GM13977 (cell line): ENCODE measurements around the gene PLXNA2.

Experiments
- DNase-seq: peaks from one replicate; pipeline ENCODE4 v3.0.0; 2012; ENCODE audit warnings: low spot score
- in situ Hi-C: fragments of 300-500 bp; cut with MboI; formaldehyde crosslinking; loops from one replicate; pipeline ENCODE4 v1.12.0; 2022; ENCODE audit warnings: low sequenced_read_pairs, low pct_unique_long_range_greater_than_20kb, mixed read lengths, inconsistent platforms; ENCODE audit not compliant: unreplicated experiment
- TF ChIP-seq, protein P1 (sequence below): IDR thresholded peaks from 2 replicates; pipeline ENCODE4 v1.5.1; 2012; ENCODE audit warnings: mild to moderate bottlenecking, control low read depth; ENCODE audit not compliant: insufficient read depth; ENCODE audit errors: extremely low read depth, missing control alignments

The PLXNA2 gene

DNA sequence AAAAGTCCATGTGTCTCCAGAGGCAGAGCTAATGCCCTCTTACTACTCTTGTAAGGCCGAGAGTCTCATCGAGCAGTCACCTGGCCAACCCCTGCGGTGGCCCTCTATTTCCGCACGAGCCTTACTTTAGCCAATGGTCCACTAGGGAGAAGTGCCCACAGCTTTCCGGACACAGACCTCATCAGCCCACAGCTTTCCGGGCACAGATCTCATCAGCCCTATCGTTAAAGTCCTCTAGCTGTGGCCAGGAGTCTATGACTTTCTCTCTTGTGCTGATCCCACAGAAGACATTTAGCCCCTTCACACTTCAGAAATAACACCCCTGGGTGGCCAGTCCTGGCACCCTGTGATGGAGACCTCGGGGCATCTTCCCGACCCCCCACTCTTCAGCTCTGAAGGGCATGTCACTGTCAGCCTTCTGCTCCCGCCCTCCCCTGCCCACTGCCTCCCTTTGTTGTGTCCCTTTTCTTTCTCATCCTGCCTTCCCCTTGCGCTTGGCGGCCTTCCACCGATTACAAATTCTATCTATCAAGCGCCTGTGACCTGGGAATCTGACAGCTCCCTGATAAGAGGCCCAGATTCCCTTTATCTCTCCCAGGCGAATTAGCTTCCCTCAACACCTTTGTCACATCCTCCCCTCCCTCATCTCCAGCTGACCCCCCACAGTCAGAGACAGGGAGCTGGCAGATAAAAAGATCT lies 161.0 kb downstream of the PLXNA2 start:
- in situ Hi-C loops, result no loop called here
- no peak for DNase-seq
- TF ChIP-seq, protein P1, sequence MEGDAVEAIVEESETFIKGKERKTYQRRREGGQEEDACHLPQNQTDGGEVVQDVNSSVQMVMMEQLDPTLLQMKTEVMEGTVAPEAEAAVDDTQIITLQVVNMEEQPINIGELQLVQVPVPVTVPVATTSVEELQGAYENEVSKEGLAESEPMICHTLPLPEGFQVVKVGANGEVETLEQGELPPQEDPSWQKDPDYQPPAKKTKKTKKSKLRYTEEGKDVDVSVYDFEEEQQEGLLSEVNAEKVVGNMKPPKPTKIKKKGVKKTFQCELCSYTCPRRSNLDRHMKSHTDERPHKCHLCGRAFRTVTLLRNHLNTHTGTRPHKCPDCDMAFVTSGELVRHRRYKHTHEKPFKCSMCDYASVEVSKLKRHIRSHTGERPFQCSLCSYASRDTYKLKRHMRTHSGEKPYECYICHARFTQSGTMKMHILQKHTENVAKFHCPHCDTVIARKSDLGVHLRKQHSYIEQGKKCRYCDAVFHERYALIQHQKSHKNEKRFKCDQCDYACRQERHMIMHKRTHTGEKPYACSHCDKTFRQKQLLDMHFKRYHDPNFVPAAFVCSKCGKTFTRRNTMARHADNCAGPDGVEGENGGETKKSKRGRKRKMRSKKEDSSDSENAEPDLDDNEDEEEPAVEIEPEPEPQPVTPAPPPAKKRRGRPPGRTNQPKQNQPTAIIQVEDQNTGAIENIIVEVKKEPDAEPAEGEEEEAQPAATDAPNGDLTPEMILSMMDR, result no peak

DNA sequence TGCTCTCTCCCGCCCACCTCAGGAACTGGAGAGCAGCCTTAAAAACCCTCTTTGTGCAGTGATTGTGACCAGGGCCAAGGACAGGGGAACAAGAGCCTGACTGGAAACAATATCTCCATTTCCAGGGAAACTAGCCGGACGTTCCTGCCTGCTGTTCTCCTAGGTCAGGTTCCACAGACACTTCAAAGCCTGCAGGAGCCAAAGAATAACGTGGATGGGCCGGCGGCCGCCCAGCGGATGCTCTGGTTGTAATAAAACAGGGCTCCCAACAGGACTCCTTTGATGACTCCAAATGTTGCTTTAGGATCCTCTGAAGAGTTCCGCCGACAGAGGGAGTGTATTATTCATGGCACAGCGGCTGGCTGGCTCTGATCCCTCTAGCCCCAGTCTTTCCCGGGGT lies 162.2 kb downstream of the PLXNA2 start:
- TF ChIP-seq, protein P1, result no peak
- in situ Hi-C loops, result no loop called here
- DNase-seq, result no peak

DNA sequence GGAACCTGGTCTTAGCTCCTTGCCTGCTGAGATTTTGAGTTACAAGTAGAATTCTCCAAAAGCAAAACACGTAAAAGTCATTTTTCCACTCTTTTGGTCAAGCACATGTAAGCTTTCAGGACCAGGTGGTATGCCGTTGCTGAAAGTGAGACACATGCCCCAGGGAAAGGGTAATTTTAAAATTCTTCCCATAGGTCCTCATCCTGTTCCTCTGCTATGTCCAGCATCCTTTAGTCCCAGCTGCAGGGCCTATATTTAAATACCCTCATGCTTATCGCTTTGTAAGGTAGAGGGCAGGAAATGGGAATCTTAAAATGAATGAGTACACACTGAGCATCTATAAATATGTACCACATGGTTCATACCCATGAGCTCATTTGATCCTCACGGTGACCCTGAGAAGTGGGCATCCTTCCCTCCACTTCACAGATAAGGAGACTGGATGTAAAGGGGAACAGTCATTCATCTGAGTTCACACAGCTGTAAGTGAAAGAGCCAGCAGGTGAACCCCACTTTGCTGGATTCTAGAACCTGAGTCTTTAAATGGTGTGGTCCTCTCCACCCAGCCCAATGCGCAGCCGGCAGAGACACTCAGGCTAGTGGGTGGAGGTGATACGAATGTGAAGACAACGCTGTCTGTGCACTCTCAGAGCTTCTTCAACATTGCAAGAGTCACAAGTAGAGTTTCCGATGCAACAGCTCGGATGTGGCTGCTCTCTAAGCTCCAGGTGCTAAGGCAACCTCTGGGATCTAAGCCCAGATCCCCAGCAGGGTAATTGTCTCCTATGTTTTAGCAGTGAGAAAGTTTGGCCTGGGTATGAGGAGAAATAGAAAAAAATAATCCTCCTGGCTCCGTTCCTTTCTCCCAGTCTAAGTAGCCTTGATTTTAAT lies 163.5 kb downstream of the PLXNA2 start:
- TF ChIP-seq, protein P1, result no peak
- in situ Hi-C loops, result no loop called here
- no peak for DNase-seq

DNA sequence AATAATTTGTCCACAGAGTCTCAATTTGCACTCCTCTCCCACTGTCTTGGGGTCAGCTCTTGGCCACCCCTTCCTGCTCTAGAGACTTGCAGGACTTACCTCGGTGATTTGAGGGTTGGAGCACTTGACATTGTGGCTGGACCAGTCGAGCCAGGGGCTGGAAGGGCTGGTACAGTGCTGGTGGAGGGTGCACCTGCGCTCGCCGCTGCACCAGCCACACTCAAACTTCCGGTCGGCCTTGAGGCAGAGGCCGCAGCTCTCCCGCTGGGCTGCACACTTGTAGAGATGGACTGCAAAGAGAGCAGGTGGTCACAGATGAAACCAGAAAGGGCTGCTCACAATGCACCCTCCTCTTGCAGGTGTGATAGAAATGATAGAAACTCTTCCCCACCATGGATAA lies 165.0 kb downstream of the PLXNA2 start:
- TF ChIP-seq, protein P1, result no peak
- in situ Hi-C loops, result no loop called here
- no peak for DNase-seq

- in situ Hi-C loops, result no loop called here
- DNase-seq, result no peak
- TF ChIP-seq, protein P1, result no peak
Measured at GRCh38 chr1:208078752-208079151, 165.4 kb downstream of the PLXNA2 start.

- TF ChIP-seq, protein P1, result no peak
- in situ Hi-C loops, result no loop called here
- DNase-seq, result no peak
Measured at GRCh38 chr1:208077232-208078075, 166.7 kb downstream of the PLXNA2 start.
